Activated naive CD4-positive, alpha-beta T cell treated with anti-CD3 and anti-CD28 coated beads, Interleukin-2, amount 50 U/mL, for 72 hours (primary cell): Measurements from ENCODE around the gene GALNT18. TPM values are rescaled to one million over a fixed set of nuclear protein-coding genes. Genes with fewer than 3 reads are reported as not detected.

Experiments used
- ATAC-seq, 2 donors: fragments of 150-1000 bp; cut with Tn5 transposase; 2 replicates each; pipeline ENCODE4 v1.10.0; 2021; ENCODE audit warnings: mild to moderate bottlenecking in 2 of 2, moderate library complexity in 2 of 2
- DNase-seq, 2 donors: peaks; one replicate each; pipeline ENCODE4 v3.0.0; 2021 to 2022; ENCODE audit warnings: low spot score in 2 of 2
- H3K27ac Mint-ChIP-seq, 2 donors: one replicate each; pipeline ENCODE4 v1.8.0; 2022; ENCODE audit warnings: mild to moderate bottlenecking in 2 of 2, mixed read lengths in 2 of 2
- H3K36me3 Mint-ChIP-seq, 2 donors: one replicate each; pipeline ENCODE4 v1.8.0; 2022; ENCODE audit warnings: mixed read lengths in 2 of 2
- H3K9me3 Mint-ChIP-seq, 2 donors: one replicate each; pipeline ENCODE4 v1.8.0; 2022; ENCODE audit warnings: mixed read lengths in 2 of 2
- total RNA-seq, 2 donors: library from RNA; stranded (reverse); gene quantifications; one replicate each; pipeline ENCODE4 v1.2.3, GENCODE V29; 2022

Gene GALNT18
- total RNA-seq, 2 donors from 2014 or later, result 2.0 to 19.2 TPM

DNA sequence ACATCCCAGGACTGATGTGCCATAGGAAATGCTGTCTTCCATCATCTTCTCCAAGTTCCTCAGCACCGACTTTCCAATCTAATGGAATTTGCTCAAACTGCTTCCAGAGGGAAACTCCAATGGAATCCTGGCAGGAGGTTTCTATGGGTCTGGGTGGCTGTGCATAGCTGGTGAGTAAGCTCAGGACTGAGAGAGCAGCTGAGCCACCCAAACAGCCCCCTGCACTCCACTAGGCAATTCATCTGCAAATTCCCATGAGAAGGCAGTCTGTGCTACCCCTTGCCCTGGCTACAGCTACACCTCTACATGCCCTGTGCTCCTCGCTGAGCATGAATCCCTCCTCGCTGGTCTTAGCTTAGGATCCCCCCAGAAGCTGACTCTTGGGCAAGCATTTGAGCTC lies 140.8 kb downstream of the GALNT18 start:
- no peaks in the 10 kb centered on the region for H3K36me3 Mint-ChIP-seq
- H3K9me3 Mint-ChIP-seq, result no peaks in the 10 kb centered on the region
- H3K27ac Mint-ChIP-seq, result no peak overlapping the region
- DNase-seq (no peak), ATAC-seq (no peak)

DNA sequence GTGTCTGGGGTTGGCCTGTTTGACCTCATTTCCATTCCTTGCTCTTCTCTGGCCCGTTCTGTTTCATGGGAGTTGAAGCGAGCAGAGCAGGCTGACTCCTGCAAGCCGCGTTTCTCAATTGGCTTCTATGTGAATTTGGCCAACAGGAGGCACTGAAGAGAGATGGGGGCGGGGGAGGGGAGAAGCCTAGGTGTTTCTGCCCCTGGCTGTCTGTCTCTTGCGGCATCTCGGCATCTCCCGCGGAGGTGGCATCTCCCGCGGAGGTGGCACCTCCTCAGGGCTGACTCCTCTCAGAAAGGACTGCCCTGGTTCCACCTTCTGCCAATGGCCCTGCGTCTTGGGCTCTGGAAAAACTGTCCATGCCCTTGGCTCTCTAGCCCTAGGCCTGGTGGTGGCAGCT lies 143.1 kb downstream of the GALNT18 start:
- H3K27ac Mint-ChIP-seq, result no peak overlapping the region

DNA sequence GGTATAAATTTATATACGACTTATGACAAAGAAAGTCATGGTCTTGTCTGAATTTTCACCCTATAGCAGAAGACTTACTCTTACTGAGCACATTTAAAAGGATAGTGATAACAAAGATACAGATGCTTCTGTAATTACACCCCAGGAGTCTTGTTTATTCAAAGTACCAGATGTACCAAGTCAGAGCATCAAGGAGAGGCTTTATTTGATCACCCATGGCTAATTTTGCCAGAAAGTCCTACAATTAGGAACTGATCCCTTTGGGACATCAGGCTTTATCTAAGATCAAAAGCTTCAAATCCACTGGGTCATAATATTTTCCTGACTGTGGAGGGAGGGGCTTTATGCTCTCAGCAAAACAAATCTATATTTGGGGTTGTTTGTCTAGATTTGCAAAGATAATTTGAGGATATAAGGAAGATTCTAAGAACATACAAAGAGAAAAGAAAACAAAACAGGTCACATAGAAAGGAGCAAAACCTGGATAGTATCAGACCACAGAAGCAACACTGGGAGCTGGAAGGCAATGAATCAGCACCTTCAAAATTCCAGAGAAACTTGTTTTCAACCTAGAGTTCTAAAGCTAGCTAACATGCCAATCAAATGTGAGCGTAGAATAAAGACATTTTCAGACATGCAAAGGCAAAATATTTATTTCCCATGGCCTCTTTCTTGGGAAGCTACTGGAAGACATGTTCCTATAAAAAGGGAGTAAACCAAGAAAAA lies 143.9 kb downstream of the GALNT18 start:
- DNase-seq, result no peak
- Mint-ChIP-seq H3K9me3 (no peaks in the 10 kb centered on the region), H3K27ac (no peak overlapping the region), H3K36me3 (no peaks in the 10 kb centered on the region)
- no peak for ATAC-seq

More for the DNA sequence above, 143.1 kb downstream of the GALNT18 start:
- Mint-ChIP-seq H3K9me3 (no peaks in the 10 kb centered on the region), H3K36me3 (no peaks in the 10 kb centered on the region)
- no peak for ATAC-seq
- no peak for DNase-seq

DNA sequence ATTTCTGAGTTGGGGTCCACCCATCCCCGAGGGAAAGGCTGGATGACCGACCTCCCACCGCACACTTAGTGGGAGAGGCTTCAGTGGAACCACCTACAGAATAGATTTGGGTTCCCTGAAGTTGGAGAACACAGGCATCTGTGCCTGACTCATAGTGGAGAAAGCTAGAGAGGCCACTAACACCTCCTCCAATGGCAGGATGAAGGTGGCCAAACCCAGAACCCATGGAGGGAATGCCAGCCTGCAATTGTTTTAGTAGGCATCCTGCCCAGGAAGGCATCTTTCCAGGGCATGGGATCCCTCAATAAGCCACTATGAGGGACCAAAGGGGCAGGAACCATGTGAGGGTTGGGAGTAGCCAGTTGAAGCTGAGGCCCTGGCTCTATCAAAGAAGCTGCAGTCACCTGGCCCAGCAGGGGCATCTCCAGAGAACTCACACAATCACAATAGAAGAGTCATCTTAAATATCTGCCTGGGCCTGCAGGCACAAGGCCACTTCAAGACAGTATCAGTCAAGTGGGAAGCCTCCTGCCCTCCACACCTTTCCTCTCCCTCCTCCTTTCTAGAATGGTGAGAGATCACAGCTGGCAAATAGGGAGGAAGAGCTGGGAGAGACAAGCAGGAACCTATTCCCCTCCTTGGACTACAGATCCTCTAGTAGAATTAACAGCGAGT lies 144.7 kb downstream of the GALNT18 start:
- DNase-seq (no peak), ATAC-seq (no peak)
- no peaks in the 10 kb centered on the region for H3K9me3 Mint-ChIP-seq

DNA sequence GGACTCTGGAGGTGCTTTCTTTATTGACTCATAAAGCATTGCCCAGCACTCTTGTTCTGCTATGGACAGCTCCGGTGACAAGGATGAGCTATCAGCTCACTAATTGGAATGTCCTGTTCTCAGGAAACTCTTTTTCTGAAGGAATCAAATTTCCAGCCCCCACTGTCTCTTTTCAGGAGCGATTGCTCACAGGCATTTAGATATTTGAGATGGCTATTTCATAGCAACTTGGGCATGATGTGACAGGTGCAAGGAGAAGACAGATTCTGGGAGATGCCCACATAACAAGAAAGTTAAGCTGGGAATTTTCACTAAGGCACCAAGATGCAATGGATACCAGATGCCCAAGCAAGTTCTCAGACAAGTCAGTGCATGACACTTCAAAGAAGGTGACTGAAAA lies 145.3 kb downstream of the GALNT18 start:
- DNase-seq (no peak), ATAC-seq (no peak)
- Mint-ChIP-seq H3K9me3 (no peaks in the 10 kb centered on the region), H3K27ac (no peak overlapping the region), H3K36me3 (no peaks in the 10 kb centered on the region)

More for the DNA sequence above, 144.7 kb downstream of the GALNT18 start:
- Mint-ChIP-seq H3K27ac (no peak overlapping the region), H3K36me3 (no peaks in the 10 kb centered on the region)

DNA sequence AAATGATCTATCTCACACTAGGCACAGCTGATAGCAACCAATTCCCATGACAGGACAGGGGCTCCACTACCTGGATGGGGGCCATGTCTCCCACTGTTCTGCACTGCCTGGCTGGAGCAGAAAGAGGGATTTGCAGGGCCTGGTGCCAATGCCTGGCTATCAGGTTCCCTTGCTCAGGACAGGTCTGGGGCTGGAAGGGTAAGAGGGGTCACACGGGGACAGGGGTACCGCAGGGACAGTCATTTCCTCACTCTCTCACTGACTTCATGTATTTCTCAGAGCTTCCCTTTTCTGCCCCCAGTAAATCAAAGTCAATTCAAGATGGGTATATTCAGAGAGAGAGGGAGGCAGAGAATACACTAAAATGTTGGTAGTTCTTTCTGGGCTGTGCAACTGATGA lies 149.7 kb downstream of the GALNT18 start:
- Mint-ChIP-seq H3K9me3 (no peaks in the 10 kb centered on the region), H3K27ac (no peak overlapping the region), H3K36me3 (no peaks in the 10 kb centered on the region)
- no peak for DNase-seq
- no peak for ATAC-seq

DNA sequence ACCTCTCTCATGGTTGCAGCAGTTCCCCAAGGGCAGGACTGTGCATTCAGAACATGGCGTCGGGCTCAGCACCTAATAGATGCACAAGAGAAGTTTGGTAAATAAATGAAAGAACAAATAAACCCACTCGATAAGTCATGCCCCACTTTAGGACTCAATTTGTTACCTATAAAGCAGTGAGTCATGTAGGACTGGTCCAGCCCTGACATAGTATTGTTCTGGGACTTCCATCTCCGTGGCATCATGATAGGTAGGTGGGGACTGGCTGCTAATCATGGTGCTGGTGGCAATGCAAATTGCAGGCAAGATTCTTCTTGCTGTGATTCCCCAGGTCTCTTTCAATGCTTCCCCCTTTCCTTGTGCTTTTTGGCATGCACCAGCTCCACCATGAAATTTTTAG lies 150.6 kb downstream of the GALNT18 start:
- Mint-ChIP-seq H3K27ac (no peak overlapping the region), H3K9me3 (no peaks in the 10 kb centered on the region), H3K36me3 (no peaks in the 10 kb centered on the region)
- no peak for ATAC-seq
- DNase-seq, result no peak

DNA sequence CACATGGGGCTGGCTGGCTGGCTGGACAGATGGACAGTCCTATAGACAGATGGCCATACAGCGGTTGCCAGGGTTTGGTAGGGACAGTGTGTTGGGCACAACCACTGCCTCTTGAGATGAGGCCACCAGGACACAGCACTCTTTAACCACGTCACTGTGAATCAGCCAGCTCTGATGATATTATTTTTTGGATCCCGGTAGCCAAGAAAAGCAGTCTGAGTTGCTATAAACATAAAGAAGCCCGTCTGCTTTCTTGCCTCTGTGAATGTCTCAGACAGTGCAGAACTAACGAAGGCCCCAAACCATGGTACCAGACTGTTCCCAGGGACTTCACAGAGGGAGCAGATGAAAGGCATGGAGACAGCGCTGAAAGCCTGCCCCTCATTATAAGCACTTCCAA lies 152.9 kb downstream of the GALNT18 start:
- no peaks in the 10 kb centered on the region for H3K36me3 Mint-ChIP-seq
- H3K9me3 Mint-ChIP-seq, result no peaks in the 10 kb centered on the region
- ATAC-seq (no peak), DNase-seq (no peak)
- no peak overlapping the region for H3K27ac Mint-ChIP-seq

DNA sequence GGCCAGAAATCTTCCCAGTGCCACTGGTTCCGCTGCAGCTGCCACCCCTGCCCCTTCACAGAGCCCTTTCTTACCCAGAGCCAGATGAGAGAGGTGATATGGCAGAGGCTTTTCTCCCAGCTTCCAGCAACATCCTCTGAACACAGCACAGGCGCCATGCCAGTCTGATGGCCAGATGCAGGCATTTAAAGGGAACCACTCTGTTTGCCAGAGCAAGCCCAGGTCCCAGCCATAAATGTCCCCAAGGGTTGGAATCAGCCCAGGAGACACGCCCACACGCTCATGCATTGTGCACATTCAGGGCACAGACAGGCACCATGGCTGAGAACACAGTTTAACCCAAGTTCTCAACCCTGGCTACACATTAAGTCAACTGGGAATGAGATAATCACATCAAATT lies 154.5 kb downstream of the GALNT18 start:
- no peaks in the 10 kb centered on the region for H3K36me3 Mint-ChIP-seq
- H3K9me3 Mint-ChIP-seq, result no peaks in the 10 kb centered on the region
- ATAC-seq, result no peak
- no peak overlapping the region for H3K27ac Mint-ChIP-seq
- DNase-seq, result no peak

DNA sequence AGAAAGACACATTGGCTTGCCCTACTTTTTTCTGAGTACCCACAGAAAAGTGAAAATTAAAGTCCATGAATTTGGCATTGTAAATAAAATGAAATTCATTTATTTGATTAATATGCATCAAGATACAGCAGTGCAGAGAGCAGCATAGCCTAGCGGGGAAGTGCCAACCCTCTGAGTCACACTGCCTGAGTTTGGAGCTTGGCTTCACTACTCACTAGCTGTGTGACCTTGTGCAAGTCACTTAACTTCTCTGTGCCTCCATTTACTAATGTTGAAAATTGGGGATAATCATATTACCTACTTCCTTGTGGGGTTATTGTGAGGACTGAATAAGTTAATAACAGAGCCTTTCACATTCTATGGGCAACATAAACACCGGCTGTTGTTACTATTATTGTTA lies 157.2 kb downstream of the GALNT18 start:
- no peaks in the 10 kb centered on the region for H3K36me3 Mint-ChIP-seq

DNA sequence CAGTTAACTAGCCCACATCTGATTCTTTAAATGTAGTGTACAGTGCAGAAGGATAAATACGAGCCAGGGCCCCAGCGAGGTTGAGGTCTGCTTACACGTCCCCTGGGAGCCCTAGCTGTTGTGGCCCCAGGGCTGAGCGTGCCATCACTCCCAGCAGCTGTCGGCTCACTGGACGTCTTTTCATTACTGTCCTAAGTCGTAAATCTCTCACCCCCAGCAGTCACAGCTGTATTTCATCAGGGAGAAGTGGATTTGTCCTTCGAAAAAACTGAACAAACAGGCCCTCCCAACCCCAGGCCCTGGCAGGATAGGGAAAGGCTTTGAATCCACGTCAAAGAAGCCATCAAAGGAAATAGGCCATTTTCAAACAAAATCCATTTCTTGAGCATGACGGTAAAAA lies 158.4 kb downstream of the GALNT18 start:
- no peak for DNase-seq
- no peak for ATAC-seq
- no peaks in the 10 kb centered on the region for H3K36me3 Mint-ChIP-seq
- no peak overlapping the region for H3K27ac Mint-ChIP-seq
- H3K9me3 Mint-ChIP-seq, result no peaks in the 10 kb centered on the region

More for the DNA sequence above, 157.2 kb downstream of the GALNT18 start:
- Mint-ChIP-seq H3K27ac (no peak overlapping the region), H3K9me3 (no peaks in the 10 kb centered on the region)
- no peak for ATAC-seq
- DNase-seq, result no peak

DNA sequence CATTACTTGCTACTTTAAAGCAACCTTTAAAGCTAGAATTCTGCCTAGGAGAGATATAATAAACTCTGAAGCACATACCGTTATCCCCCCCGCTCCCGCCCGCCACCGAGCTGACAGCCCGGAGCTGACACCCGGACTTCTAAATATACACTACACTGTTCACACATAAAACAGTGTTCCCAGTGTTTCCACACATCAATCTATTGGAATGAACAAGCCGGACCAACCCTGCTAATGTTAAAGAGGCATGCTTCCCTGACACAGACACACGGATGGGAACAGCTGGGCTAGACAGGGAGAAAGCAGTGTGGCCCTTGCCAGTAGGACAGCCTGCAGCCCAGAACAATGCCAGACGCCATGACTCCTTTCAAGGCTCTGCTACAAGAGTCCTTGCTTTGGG lies 160.3 kb downstream of the GALNT18 start:
- no peak overlapping the region for H3K27ac Mint-ChIP-seq
- no peaks in the 10 kb centered on the region for H3K9me3 Mint-ChIP-seq
- ATAC-seq, result no peak
- H3K36me3 Mint-ChIP-seq, result no peaks in the 10 kb centered on the region
- no peak for DNase-seq

DNA sequence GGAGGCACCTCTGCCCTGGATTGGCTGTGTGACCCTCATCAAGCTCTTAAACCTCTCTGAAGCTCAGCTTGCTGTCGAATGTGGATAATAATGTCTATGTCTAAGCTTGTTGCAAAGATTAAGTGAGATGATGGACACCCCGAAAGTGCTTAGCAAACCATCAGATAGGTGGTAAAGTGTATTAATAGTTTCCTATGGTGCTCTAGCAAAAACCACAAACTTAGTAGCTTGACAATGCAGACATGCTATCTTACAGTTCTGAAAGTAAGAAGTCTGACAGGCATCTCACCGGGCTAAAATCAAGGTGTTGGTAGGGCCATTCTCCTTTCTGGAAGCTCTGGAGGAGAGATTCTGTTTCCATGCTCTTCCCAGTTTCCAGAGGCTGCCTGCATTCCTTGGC lies 162.2 kb downstream of the GALNT18 start:
- Mint-ChIP-seq H3K36me3 (no peaks in the 10 kb centered on the region), H3K9me3 (no peaks in the 10 kb centered on the region), H3K27ac (no peak overlapping the region)
- no peak for ATAC-seq
- no peak for DNase-seq

DNA sequence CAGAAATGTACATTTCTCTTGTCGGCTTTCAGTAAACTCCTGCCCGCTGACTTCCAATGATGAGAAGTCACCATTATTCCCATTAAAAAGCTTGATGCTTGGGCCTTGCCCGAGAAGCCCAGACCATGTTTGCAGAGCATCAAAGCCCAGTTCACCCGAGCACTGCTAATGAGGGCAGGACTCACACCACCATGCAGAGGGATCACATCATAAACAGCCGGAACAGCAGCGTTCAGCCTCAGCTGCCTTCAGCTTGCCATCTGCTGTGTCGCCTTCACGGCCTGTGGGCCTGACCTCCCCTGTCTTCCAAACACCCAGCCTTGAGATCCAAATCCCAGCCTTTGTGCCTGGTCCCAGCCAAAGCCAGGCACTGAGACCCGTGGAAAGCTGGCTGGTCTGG lies 163.3 kb downstream of the GALNT18 start:
- DNase-seq (no peak), ATAC-seq (no peak)
- Mint-ChIP-seq H3K9me3 (no peaks in the 10 kb centered on the region), H3K27ac (no peak overlapping the region), H3K36me3 (no peaks in the 10 kb centered on the region)

DNA sequence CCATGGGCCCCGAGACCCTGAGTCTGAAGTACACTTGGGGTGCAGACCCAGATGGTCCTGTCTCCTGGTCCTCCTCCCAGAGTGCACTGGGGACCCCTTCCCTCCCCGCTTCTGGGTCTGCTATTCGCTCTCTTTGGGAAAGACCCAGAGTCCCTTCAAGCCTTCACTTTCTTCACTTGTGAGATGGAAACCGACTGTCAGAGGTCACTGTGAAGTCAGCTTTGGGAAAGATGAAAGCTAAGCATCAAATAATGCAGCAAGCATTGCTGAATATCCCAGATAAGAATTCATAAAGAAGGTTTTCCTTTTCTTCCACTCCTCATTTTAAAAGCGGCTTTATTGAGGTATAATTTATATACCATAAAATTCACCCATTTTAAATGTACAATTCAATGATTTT lies 163.8 kb downstream of the GALNT18 start:
- DNase-seq, result no peak
- no peaks in the 10 kb centered on the region for H3K36me3 Mint-ChIP-seq
- ATAC-seq, result no peak
- H3K9me3 Mint-ChIP-seq, result no peaks in the 10 kb centered on the region
- H3K27ac Mint-ChIP-seq, result no peak overlapping the region

DNA sequence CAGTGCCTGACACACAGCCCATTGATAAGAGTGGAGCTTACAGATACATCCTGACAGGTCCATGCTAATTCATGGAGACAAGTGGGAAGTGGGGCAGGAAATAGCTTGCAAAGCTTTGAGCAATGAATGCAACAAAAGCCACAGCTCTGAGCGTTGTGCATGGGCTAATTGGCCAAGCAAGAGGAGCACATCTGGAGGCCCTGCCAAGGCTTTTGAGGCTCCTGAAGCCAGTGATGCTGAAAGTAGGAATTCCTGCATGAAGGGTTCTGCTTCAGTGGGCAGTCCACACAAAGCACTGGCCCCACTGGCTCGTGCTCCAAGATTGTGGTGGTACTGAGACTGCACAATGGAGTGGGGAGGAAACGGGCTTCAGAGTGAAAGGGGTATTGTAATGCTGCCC lies 164.9 kb downstream of the GALNT18 start:
- DNase-seq (no peak), ATAC-seq (no peak)
- no peak overlapping the region for H3K27ac Mint-ChIP-seq
- H3K36me3 Mint-ChIP-seq, result no peaks in the 10 kb centered on the region
- no peaks in the 10 kb centered on the region for H3K9me3 Mint-ChIP-seq

DNA sequence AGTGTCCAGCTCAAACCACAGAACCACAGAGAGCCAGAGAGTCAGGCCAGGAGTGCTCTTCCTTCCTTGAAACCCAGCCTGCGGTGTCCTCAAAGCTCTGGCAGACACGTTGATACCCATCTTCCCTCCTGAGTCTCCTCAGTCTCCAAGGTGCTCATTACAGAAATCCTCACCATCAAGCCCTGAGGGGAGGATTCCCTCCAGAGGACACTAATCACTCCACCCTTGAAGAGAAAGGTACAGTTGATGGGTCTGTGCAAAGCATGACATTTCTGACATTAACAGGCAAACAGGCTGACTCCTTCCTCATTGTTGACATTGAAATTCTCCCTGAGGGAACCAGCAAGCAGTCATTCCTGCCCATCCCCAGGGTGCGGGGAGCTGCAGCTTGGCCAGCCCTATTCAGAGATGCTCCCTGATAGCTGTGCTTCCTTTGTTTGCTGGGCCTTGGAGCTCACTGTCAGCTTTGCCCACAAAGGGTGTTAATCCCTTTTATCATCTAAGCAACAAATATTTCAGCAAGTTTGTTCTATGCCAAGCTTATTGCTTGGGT lies 167.1 kb downstream of the GALNT18 start:
- no peaks in the 10 kb centered on the region for H3K36me3 Mint-ChIP-seq
- DNase-seq (no peak), ATAC-seq (no peak)
- no peak overlapping the region for H3K27ac Mint-ChIP-seq
- H3K9me3 Mint-ChIP-seq, result no peaks in the 10 kb centered on the region

DNA sequence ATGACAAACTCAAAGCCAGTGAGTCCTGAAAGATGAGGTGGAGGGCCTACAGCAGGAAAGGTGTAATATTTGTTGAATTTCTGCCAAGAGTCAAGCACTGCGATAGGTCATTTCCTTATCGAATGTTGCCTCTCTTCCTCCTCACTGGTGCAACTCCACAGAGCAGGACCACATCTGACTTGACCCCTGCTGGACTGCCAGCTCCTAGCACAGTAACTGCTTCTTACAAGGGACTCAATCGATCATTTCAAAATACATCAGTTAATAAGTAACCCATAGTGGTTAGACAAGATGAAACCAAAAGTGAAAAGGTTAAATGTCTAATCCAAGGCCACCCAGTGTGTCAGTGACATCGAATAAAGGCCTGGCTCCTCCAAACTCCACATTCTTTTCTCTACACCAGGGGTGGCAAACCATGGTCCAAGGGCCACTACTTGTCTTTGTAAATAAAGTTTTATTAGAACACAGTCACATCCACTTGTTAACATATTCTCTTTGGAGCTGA lies 170.3 kb downstream of the GALNT18 start:
- H3K27ac Mint-ChIP-seq, result no peak overlapping the region
- no peak for ATAC-seq
- no peaks in the 10 kb centered on the region for H3K36me3 Mint-ChIP-seq
- no peaks in the 10 kb centered on the region for H3K9me3 Mint-ChIP-seq
- DNase-seq, result no peak
